Stomach (tissue), 4 donors: Measurements from ENCODE around the gene LRFN4.

ENCODE experiments used
- EP300 ChIP-seq: sonication (generic); formaldehyde crosslinking; IDR thresholded peaks from one replicate; pipeline ENCODE4 v1.6.1; 2017; ENCODE audit warnings: antibody characterized with exemption
- TF ChIP-seq, protein P1 (sequence below), 7 experiments: fragments of 450-650 bp in 4 of 7; fragments of 200-600 bp in 3 of 7; sonication (generic) in 3 of 7; IDR thresholded peaks; one replicate each; pipeline ENCODE4 v1.5.1; 2016 to 2019; ENCODE audit warnings: antibody characterized with exemption in 7 of 7, control low read depth in 2 of 7, mild to moderate bottlenecking in 1 of 7

DNA sequence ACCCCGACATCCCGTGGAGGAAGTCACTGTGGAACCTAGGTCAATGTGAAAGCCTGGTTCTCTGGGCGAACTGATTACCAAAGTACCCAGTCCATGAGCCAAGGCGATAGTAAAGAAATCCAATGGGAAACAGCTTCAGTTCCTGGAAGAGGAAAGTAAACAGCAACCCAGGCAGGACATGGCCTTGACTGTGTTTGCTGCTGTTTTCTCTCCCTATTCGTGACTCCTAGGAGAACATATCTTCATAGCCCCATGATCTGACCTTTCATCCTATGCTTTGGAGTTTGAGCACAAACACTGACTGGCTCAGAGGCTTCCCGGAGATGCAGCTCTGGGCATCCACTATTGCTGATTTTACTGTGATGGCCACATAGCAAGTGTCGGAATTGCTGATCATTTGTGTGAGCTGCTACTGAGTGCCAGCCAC lies 45.1 kb downstream of the LRFN4 start:
- TF ChIP-seq, protein P1, sequence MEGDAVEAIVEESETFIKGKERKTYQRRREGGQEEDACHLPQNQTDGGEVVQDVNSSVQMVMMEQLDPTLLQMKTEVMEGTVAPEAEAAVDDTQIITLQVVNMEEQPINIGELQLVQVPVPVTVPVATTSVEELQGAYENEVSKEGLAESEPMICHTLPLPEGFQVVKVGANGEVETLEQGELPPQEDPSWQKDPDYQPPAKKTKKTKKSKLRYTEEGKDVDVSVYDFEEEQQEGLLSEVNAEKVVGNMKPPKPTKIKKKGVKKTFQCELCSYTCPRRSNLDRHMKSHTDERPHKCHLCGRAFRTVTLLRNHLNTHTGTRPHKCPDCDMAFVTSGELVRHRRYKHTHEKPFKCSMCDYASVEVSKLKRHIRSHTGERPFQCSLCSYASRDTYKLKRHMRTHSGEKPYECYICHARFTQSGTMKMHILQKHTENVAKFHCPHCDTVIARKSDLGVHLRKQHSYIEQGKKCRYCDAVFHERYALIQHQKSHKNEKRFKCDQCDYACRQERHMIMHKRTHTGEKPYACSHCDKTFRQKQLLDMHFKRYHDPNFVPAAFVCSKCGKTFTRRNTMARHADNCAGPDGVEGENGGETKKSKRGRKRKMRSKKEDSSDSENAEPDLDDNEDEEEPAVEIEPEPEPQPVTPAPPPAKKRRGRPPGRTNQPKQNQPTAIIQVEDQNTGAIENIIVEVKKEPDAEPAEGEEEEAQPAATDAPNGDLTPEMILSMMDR (IDR thresholded peaks at IDR 0.05) = no peak
- TF ChIP-seq EP300 = no peak
